Progenitor cell of endocrine pancreas (in vitro differentiated cells): ENCODE results near the gene FAM89B. TPM values are rescaled to one million over a fixed set of nuclear protein-coding genes. Genes with fewer than 3 reads are reported as not detected.

Experiments
- DNase-seq: peaks from one replicate; pipeline ENCODE4 v3.0.0; 2021; ENCODE audit warnings: low spot score; ENCODE audit not compliant: unreplicated experiment
- H3K27ac Mint-ChIP-seq: 2 replicates; pipeline ENCODE4 v1.8.0; 2021; ENCODE audit warnings: mild to moderate bottlenecking, moderate library complexity, mixed read lengths
- H3K27me3 Mint-ChIP-seq: 2 replicates; pipeline ENCODE4 v1.8.0; 2021; ENCODE audit warnings: mixed read lengths
- H3K36me3 Mint-ChIP-seq: 2 replicates; pipeline ENCODE4 v1.8.0; 2022; ENCODE audit warnings: mixed read lengths; ENCODE audit not compliant: insufficient read depth
- H3K4me1 Mint-ChIP-seq: 2 replicates; pipeline ENCODE4 v1.8.0; 2021; ENCODE audit warnings: low read depth, mixed read lengths
- H3K4me3 Mint-ChIP-seq: 2 replicates; pipeline ENCODE4 v1.8.0; 2021; ENCODE audit warnings: low read depth, mild to moderate bottlenecking, moderate library complexity, mixed read lengths
- H3K9me3 Mint-ChIP-seq: 2 replicates; pipeline ENCODE4 v1.8.0; 2021; ENCODE audit warnings: low read depth, mixed read lengths
- total RNA-seq: library from RNA; stranded (reverse); gene quantifications from 2 replicates; pipeline ENCODE4 v1.2.1, GENCODE V29; 2021
- TF ChIP-seq, protein P1 (sequence below): fragments of 200-600 bp; sonication (generic); IDR thresholded peaks from one replicate; pipeline ENCODE4 v1.5.0; 2021; ENCODE audit warnings: antibody characterized with exemption, mild to moderate bottlenecking; ENCODE audit not compliant: unreplicated experiment

The FAM89B gene
- total RNA-seq, 1 donor from 2014 or later = 65.0 TPM

DNA sequence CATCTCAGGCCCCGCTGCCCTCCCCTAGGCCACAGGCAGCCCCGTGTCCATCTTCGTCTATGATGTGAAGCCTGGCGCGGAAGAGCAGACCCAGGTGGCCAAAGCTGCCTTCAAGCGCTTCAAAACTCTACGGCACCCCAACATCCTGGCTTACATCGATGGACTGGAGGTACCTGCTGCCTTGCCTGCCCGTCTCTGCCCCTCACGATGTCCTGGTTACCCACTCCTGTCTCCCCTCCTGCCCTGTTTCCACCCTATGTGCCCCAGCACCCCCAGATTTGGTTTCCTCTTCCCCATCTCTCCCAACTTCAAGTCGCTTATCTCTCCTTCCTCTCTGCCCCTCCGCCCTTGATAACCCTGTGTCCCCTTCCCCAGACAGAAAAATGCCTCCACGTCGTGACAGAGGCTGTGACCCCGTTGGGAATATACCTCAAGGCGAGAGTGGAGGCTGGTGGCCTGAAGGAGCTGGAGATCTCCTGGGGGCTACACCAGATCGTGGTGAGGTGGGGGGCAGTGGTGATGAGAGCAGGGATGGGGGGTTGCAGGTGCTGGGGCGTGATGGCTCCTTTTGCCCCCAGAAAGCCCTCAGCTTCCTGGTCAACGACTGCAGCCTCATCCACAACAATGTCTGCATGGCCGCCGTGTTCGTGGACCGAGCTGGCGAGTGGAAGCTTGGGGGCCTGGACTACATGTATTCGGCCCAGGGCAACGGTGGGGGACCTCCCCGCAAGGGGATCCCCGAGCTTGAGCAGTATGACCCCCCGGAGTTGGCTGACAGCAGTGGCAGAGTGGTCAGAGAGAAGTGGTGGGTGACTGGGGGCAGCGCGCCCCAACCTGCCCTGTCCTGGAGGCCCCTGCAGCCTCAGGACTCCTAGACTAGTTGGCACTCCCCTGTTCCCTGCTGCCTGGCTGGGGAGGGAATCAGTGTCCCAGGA is 46.5 kb upstream of the FAM89B start:
- peaks cover 11% of the 10 kb centered on the region for H3K36me3 Mint-ChIP-seq
- no peak for DNase-seq
- peak overlapping the region; percentile 81 for H3K27ac Mint-ChIP-seq

DNA sequence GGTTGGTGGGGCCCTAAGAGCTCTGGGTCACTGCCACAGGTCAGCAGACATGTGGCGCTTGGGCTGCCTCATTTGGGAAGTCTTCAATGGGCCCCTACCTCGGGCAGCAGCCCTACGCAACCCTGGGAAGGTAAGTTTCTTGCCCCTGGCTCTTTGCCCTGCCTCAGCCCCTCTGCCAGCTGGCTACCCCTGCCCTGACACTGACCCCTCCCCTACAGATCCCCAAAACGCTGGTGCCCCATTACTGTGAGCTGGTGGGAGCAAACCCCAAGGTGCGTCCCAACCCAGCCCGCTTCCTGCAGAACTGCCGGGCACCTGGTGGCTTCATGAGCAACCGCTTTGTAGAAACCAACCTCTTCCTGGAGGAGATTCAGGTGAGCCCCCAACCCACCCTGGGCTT is 45.6 kb upstream of the FAM89B start:
- TF ChIP-seq, protein P1, sequence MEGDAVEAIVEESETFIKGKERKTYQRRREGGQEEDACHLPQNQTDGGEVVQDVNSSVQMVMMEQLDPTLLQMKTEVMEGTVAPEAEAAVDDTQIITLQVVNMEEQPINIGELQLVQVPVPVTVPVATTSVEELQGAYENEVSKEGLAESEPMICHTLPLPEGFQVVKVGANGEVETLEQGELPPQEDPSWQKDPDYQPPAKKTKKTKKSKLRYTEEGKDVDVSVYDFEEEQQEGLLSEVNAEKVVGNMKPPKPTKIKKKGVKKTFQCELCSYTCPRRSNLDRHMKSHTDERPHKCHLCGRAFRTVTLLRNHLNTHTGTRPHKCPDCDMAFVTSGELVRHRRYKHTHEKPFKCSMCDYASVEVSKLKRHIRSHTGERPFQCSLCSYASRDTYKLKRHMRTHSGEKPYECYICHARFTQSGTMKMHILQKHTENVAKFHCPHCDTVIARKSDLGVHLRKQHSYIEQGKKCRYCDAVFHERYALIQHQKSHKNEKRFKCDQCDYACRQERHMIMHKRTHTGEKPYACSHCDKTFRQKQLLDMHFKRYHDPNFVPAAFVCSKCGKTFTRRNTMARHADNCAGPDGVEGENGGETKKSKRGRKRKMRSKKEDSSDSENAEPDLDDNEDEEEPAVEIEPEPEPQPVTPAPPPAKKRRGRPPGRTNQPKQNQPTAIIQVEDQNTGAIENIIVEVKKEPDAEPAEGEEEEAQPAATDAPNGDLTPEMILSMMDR = no peak
- Mint-ChIP-seq H3K27ac (no peak overlapping the region), H3K9me3 (no peaks in the 10 kb centered on the region), H3K27me3 (peaks cover 13% of the 10 kb centered on the region), H3K36me3 (peaks cover 14% of the 10 kb centered on the region), H3K4me3 (peak overlapping the region; percentile 74), H3K4me1 (peaks cover 27% of the 10 kb centered on the region)
- no peak for DNase-seq

More for the DNA sequence above, 46.5 kb upstream of the FAM89B start:
- Mint-ChIP-seq H3K9me3 (no peaks in the 10 kb centered on the region), H3K4me1 (peaks cover 27% of the 10 kb centered on the region), H3K27me3 (peaks cover 13% of the 10 kb centered on the region), H3K4me3 (peak overlapping the region; percentile 74)
- TF ChIP-seq, protein P1 = no peak

DNA sequence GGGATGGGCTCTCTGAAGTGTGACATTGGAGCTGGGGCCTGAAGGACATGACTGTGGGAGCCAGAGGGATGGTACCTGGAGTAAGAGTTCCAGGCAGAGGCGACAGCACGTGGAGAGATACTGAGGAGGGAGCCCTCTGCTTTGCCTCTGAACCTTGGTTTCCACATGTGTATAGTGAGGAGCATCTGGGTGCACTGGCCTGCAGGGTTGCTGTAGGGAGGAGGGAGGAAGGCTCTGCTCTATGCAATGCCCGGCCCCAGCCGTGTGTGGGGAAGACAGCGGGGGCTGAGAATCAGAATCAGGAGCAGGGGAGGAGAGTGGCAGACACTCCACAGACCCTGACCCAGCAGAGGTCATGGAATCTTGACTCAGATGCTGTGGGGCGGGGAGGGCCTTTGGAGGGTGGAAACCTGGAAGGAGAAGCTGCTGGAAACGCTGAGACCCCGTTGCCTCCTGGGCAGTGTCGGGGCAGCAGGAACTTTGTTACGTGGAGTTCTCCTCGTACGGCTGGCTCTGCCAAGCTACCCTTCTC is 43.5 kb upstream of the FAM89B start:
- Mint-ChIP-seq H3K27ac (no peak overlapping the region), H3K4me3 (no peak overlapping the region), H3K4me1 (peaks cover 9% of the 10 kb centered on the region), H3K36me3 (peaks cover 15% of the 10 kb centered on the region), H3K9me3 (no peaks in the 10 kb centered on the region), H3K27me3 (peaks cover 4% of the 10 kb centered on the region)
- TF ChIP-seq, protein P1 = no peak
- DNase-seq = no peak

DNA sequence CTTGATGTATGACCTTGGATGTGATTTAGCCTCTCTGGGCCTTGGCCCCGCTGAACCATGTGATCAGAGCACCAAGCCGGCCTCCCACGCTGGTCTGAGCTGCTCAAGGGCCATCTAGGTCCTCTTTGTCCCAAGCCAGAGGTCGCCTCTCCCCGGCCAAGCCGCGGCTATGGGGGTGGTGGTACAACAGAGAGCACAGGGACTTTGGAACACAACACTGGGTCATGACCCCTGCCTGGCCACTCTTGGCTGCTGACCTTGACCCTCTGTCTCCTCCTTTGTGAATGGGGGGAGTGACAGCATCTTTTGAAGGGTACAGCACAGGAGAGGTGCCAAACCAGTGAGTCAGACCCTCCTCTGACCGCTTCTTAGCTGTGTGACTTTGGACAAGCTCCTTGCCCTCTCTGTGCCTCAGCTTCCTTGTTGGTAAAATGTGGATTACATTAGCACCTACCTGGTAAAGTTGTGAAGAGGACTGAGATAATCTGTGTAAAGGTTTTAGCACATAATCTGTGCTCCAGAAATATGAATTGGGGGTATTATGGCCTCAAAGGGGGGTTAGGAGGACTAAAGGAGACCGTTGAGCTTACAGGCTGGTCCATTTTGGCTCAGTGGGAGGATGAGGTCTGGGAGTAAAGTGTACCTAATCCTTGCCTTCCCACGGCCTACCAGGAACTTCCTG is 42.7 kb upstream of the FAM89B start:
- H3K36me3 Mint-ChIP-seq = peaks cover 18% of the 10 kb centered on the region
- H3K4me3 Mint-ChIP-seq = no peak overlapping the region
- H3K4me1 Mint-ChIP-seq = peaks cover 4% of the 10 kb centered on the region

DNA sequence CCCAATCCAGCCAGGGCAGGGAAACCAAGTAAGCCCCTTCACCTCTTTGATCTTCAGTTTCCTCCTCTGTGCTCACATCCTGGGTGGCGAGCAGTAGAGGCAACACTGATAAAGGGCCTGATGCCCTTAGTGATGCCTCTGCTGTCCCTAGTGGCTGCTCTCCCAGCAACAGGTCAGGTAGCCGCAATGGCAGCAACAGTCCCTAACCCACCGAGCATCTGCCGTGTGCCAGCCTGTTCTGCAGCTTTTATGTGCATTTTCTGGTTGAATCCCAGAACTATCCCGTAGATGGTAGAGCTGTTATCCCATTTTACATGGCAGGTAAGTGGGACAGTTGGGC is 42.2 kb upstream of the FAM89B start:
- Mint-ChIP-seq H3K4me1 (peaks cover 4% of the 10 kb centered on the region), H3K27me3 (peaks cover 3% of the 10 kb centered on the region), H3K4me3 (no peak overlapping the region), H3K9me3 (no peaks in the 10 kb centered on the region), H3K36me3 (peaks cover 20% of the 10 kb centered on the region), H3K27ac (peak overlapping the region; percentile 85)
- TF ChIP-seq, protein P1 = peak; percentile 51
- DNase-seq = no peak

More for the DNA sequence above, 42.7 kb upstream of the FAM89B start:
- TF ChIP-seq, protein P1 = no peak
- H3K9me3 Mint-ChIP-seq = no peaks in the 10 kb centered on the region
- DNase-seq = no peak
- H3K27me3 Mint-ChIP-seq = peaks cover under 1% of the 10 kb centered on the region
- H3K27ac Mint-ChIP-seq = no peak overlapping the region
